HFF-Myc (cell line): ENCODE measurements around the gene POFUT2.

Experiments
- DNase-seq: peaks from one replicate; pipeline ENCODE4 v3.0.0-alpha.2; 2011; ENCODE audit warnings: low read depth; ENCODE audit errors: extremely low read depth
- H3K4me3 ChIP-seq: replicated peaks from 2 replicates; pipeline ENCODE4 v1.5.1; 2011; ENCODE audit warnings: low read depth, mild to moderate bottlenecking, control low read depth, low read length
- CTCF ChIP-seq: IDR thresholded peaks from 2 replicates; pipeline ENCODE4 v1.5.1; 2012; ENCODE audit warnings: mild to moderate bottlenecking, low read depth, low read length, control low read depth; ENCODE audit errors: missing control alignments

The POFUT2 gene

GRCh38 chr21:45287438-45288391 is at the start of gene POFUT2:
POFUT2 (minus strand) TSS chr21:45287895; CDS start chr21:45287871, 24 bp downstream.
- TF ChIP-seq CTCF = no peak
- peak within 1 kb of the TSS; percentile 63 for H3K4me3 ChIP-seq
- peak; percentile 80 for DNase-seq

GRCh38 chr21:45336870-45337269 is 49.2 kb upstream of the POFUT2 start:
- TF ChIP-seq CTCF = no peak
- no peak for DNase-seq
- H3K4me3 ChIP-seq = no peak overlapping the region

GRCh38 chr21:45336535-45336810 is 48.8 kb upstream of the POFUT2 start:
- no peak overlapping the region for H3K4me3 ChIP-seq
- no peak for DNase-seq
- no peak for TF ChIP-seq CTCF

GRCh38 chr21:45335761-45336534 is 48.3 kb upstream of the POFUT2 start:
- no peak for TF ChIP-seq CTCF
- H3K4me3 ChIP-seq = no peak overlapping the region
- no peak for DNase-seq

GRCh38 chr21:45335151-45335760 is 47.6 kb upstream of the POFUT2 start:
- no peak for TF ChIP-seq CTCF
- H3K4me3 ChIP-seq = no peak overlapping the region
- DNase-seq = no peak

GRCh38 chr21:45334591-45335081 is 46.9 kb upstream of the POFUT2 start:
- TF ChIP-seq CTCF = no peak
- no peak for DNase-seq
- no peak overlapping the region for H3K4me3 ChIP-seq
